HepG2 (cell line): Measurements from ENCODE around the gene GAREM1. TPM values are rescaled to one million over a fixed set of nuclear protein-coding genes. Genes with fewer than 3 reads are reported as not detected.

Source experiments
- ATAC-seq: fragments of 200-7000 bp; cut with Tn5 transposase; 3 replicates; pipeline ENCODE4 v1.9.1; 2020; ENCODE audit warnings: mild to moderate bottlenecking, moderate library complexity
- BruUV-seq: library from RNA; stranded (reverse); fragments of 400-500 nt; replicated peaks from 2 replicates; lab custom pipeline; 2021; lab: Mats Ljungman, UMichigan
- CTCF ChIA-PET: fragments of 300-600 bp; formaldehyde crosslinking; extraction: SDS; loops from one replicate; lab custom pipeline; 2021; ENCODE audit warnings: low total read pairs, inconsistent platforms, low intra/inter-chr PET ratio; lab: Yijun Ruan, JAX
- POLR2A ChIA-PET: fragments of 350-600 bp; sonication (Branson Sonifier 250); formaldehyde crosslinking; loops from one replicate; lab custom pipeline; 2020; ENCODE audit warnings: antibody characterized with exemption, inconsistent platforms; lab: Yijun Ruan, JAX
- DNase-seq: peaks from one replicate; pipeline ENCODE4 v3.0.0-alpha.2; 2015; ENCODE audit warnings: low spot score
- FAIRE-seq: peaks from 3 replicates; lab custom pipeline; 2011; peaks lifted over from hg19 to GRCh38; lab: Jason Lieb, UNC
- H2AFZ ChIP-seq: one replicate; pipeline ENCODE4 v1.6.1; 2011; ENCODE audit warnings: low read length, inconsistent platforms
- H3K27ac ChIP-seq: fragments of 300-600 bp; 3 replicates; pipeline ENCODE4 v1.8.0; 2011; ENCODE audit warnings: mixed run types, mild to moderate bottlenecking, mixed read lengths, low read length, inconsistent platforms; ENCODE audit not compliant: insufficient read depth; ENCODE audit errors: extremely low read length
- H3K27me3 ChIP-seq, 2 experiments: fragments of 200-600 bp in 1 of 2; 2 replicates in 1 of 2; 3 replicates in 1 of 2; pipeline versions ENCODE4 v1.6.0 to v1.8.0; 2011; ENCODE audit warnings: low read length in 2 of 2, mild to moderate bottlenecking in 2 of 2, moderate library complexity in 2 of 2, inconsistent platforms in 1 of 2; ENCODE audit not compliant: insufficient read depth in 2 of 2, control insufficient read depth in 1 of 2
- H3K36me3 ChIP-seq, 2 experiments: fragments of 200-600 bp in 1 of 2; replicated peaks in 1 of 2; 2 replicates in 1 of 2; 3 replicates in 1 of 2; pipeline versions ENCODE4 v1.5.1 to v1.8.0; 2011; ENCODE audit warnings: low read length in 2 of 2, inconsistent platforms in 1 of 2; ENCODE audit not compliant: insufficient read depth in 2 of 2, control insufficient read depth in 1 of 2
- H3K4me1 ChIP-seq: 2 replicates; pipeline ENCODE4 v1.5.1; 2012; ENCODE audit warnings: low read length, inconsistent platforms; ENCODE audit not compliant: insufficient read depth
- H3K4me2 ChIP-seq: 2 replicates; pipeline ENCODE4 v1.6.0; 2011; ENCODE audit warnings: low read depth, low read length, inconsistent platforms
- H3K4me3 ChIP-seq, 3 experiments: fragments of 200-600 bp in 1 of 3; sonication (generic), shearing (Covaris generic) in 1 of 3; replicated peaks in 1 of 3; 2 replicates each; pipeline ENCODE4 v1.5.1; 2011 to 2016; ENCODE audit warnings: low read length in 3 of 3, inconsistent platforms in 2 of 3, low read depth in 2 of 3, mild to moderate bottlenecking in 2 of 3, control low read depth in 1 of 3, mixed read lengths in 1 of 3; ENCODE audit not compliant: insufficient read depth in 1 of 3
- H3K79me2 ChIP-seq: one replicate; pipeline ENCODE4 v1.6.1; 2011; ENCODE audit warnings: low read length, inconsistent platforms; ENCODE audit not compliant: insufficient read depth
- H3K9ac ChIP-seq: 2 replicates; pipeline ENCODE4 v1.6.0; 2011; ENCODE audit warnings: mild to moderate bottlenecking, low read depth, low read length, inconsistent platforms; ENCODE audit not compliant: insufficient read depth
- H3K9me3 ChIP-seq: 2 replicates; pipeline ENCODE4 v1.5.1; 2012; ENCODE audit warnings: mild to moderate bottlenecking, low read length
- H4K20me1 ChIP-seq: 2 replicates; pipeline ENCODE4 v1.6.0; 2011; ENCODE audit warnings: inconsistent platforms, mild to moderate bottlenecking, low read length, moderate library complexity; ENCODE audit not compliant: insufficient read depth
- ARHGAP35 ChIP-seq: sonication (generic); formaldehyde crosslinking; IDR thresholded peaks from 2 replicates; pipeline ENCODE4 v1.9.0; 2022; ENCODE audit warnings: mild to moderate bottlenecking, inconsistent platforms, moderate library complexity, missing genetic modification reagents, borderline replicate concordance
- ATF7-NPFF ChIP-seq: sonication (generic); formaldehyde crosslinking; IDR thresholded peaks from 2 replicates; pipeline ENCODE4 v1.8.1; 2023; ENCODE audit warnings: mild to moderate bottlenecking, low read depth, missing genetic modification reagents, moderate library complexity
- BRCA1 ChIP-seq: sonication (generic); formaldehyde crosslinking; IDR thresholded peaks from 2 replicates; pipeline ENCODE4 v1.4.0; 2020; ENCODE audit warnings: missing genetic modification reagents
- DPF2 ChIP-seq: sonication (generic); formaldehyde crosslinking; IDR thresholded peaks from 2 replicates; pipeline ENCODE4 v1.4.0; 2020; ENCODE audit warnings: mild to moderate bottlenecking, low read depth, missing genetic modification reagents, borderline replicate concordance
- HMG20A ChIP-seq: IDR thresholded peaks from 2 replicates; pipeline ENCODE4 v1.6.1; 2016; ENCODE audit warnings: borderline replicate concordance
- HNF4G ChIP-seq, 2 experiments: sonication (generic) in 1 of 2; formaldehyde crosslinking in 1 of 2; IDR thresholded peaks; 2 replicates each; pipeline versions ENCODE4 v1.4.0 to v1.6.1; 2011 to 2020; ENCODE audit warnings: borderline replicate concordance in 2 of 2, low read depth in 2 of 2, mild to moderate bottlenecking in 2 of 2, low read length in 1 of 2, missing genetic modification reagents in 1 of 2, moderate library complexity in 1 of 2
- HNRNPLL ChIP-seq: fragments of 200-400 bp; formaldehyde crosslinking; IDR thresholded peaks from 2 replicates; pipeline ENCODE4 v1.6.1; 2017; ENCODE audit warnings: mild to moderate bottlenecking, low read depth, low read length; ENCODE audit not compliant: poor library complexity, severe bottlenecking
- MED1 ChIP-seq: sonication (generic); formaldehyde crosslinking; IDR thresholded peaks from 2 replicates; pipeline ENCODE4 v1.4.0; 2020; ENCODE audit warnings: missing genetic modification reagents
- NR0B2 ChIP-seq: sonication (generic); formaldehyde crosslinking; IDR thresholded peaks from 2 replicates; pipeline ENCODE4 v1.4.0; 2020; ENCODE audit warnings: mild to moderate bottlenecking, missing genetic modification reagents
- RARA ChIP-seq: IDR thresholded peaks from 2 replicates; pipeline ENCODE4 v1.6.1; 2016; ENCODE audit warnings: missing genetic modification reagents, missing compliant biosample characterization
- SAFB2 ChIP-seq: sonication (generic); formaldehyde crosslinking; IDR thresholded peaks from 2 replicates; pipeline ENCODE4 v1.5.1; 2020; ENCODE audit warnings: missing genetic modification reagents, low read depth, mild to moderate bottlenecking, borderline replicate concordance
- TMF1 ChIP-seq: sonication (generic); formaldehyde crosslinking; IDR thresholded peaks from 2 replicates; pipeline ENCODE4 v1.8.1; 2022; ENCODE audit warnings: low read depth, missing genetic modification reagents
- U2AF2 ChIP-seq: fragments of 200-400 bp; formaldehyde crosslinking; IDR thresholded peaks from 2 replicates; pipeline ENCODE4 v1.6.1; 2017; ENCODE audit warnings: low read depth, mild to moderate bottlenecking, low read length
- ZBTB7A ChIP-seq: sonication (generic); formaldehyde crosslinking; IDR thresholded peaks from 2 replicates; pipeline ENCODE4 v1.8.0; 2022; ENCODE audit warnings: mild to moderate bottlenecking, missing genetic modification reagents
- ZIK1 ChIP-seq: sonication (generic); formaldehyde crosslinking; IDR thresholded peaks from 2 replicates; pipeline ENCODE4 v1.5.0; 2020; ENCODE audit warnings: mild to moderate bottlenecking, low read depth, missing genetic modification reagents, borderline replicate concordance
- ZNF367 ChIP-seq: sonication (generic); formaldehyde crosslinking; IDR thresholded peaks from 2 replicates; pipeline ENCODE4 v1.4.0; 2020; ENCODE audit warnings: missing genetic modification reagents, borderline replicate concordance
- ZNF672 ChIP-seq: sonication (generic); formaldehyde crosslinking; IDR thresholded peaks from 2 replicates; pipeline ENCODE4 v1.8.1; 2022; ENCODE audit warnings: missing genetic modification reagents
- ZNF704 ChIP-seq: sonication (generic); formaldehyde crosslinking; IDR thresholded peaks from 2 replicates; pipeline ENCODE4 v1.8.1; 2023; ENCODE audit warnings: mild to moderate bottlenecking, inconsistent platforms, moderate library complexity, missing genetic modification reagents, borderline replicate concordance
- WGBS: methylation state at CpG from one replicate; pipeline ENCODE4 v1.1.6; 2017; ENCODE audit warnings: low lambda C conversion rate; 5-methylcytosine and 5-hydroxymethylcytosine counted together
- in situ Hi-C: cut with HindIII; loops from 2 replicates; pipeline ENCODE4 v1.10.0; 2017; ENCODE audit warnings: low pct_unique_long_range_greater_than_20kb; ENCODE audit not compliant: extremely low pct_ligation_motif_present
- intact Hi-C: fragments of 100-400 bp; cut with micrococcal nuclease; formaldehyde crosslinking; loops from one replicate; pipeline ENCODE4 v1.10.0; 2022; ENCODE audit not compliant: unreplicated experiment
- polyA plus RNA-seq, 8 experiments: library from polyadenylated mRNA; depleted of rRNA in 3 of 8; stranded (reverse) in 7 of 8; unstranded in 1 of 8; fragments of >200 nt; fragmentation: Illumina TruSeq in 4 of 8; extraction: Trizol in 4 of 8; gene quantifications; 2 replicates each; pipeline versions ENCODE4 v1.2.1 to v1.2.3, GENCODE V29; 2011 to 2016; ENCODE audit warnings: low read depth in 4 of 8, missing spikeins in 1 of 8, mixed read lengths in 1 of 8; ENCODE audit not compliant: insufficient read depth in 1 of 8
- total RNA-seq, 5 experiments: library from RNA; depleted of rRNA; stranded (reverse); fragments of >200 nt; fragmentation: Illumina TruSeq; extraction: Trizol; gene quantifications; 2 replicates each; pipeline ENCODE4 v1.2.3, GENCODE V29; 2016; ENCODE audit warnings: low read depth in 1 of 5

The GAREM1 gene
- total and polyA plus RNA-seq, 2 of the 13 experiments (the other 11 are each of a cell fraction or from before 2014, with no cell fraction given), result 2.5 to 2.9 TPM

GRCh38 chr18:32393407-32393806, 77.3 kb downstream of the GAREM1 start:
- H3K27me3 ChIP-seq, result no peaks in the 10 kb centered on the region
- no peaks in the 10 kb centered on the region for H4K20me1 ChIP-seq
- no peak overlapping the region for H3K4me3 ChIP-seq
- ChIA-PET CTCF (no interaction called here), POLR2A (no interaction called here)
- H3K79me2 ChIP-seq, result no peaks in the 10 kb centered on the region
- WGBS, result 94% methylated on average over 3 of the region's 3 CpGs
- DNase-seq, result no peak
- H3K9me3 ChIP-seq, result no peaks in the 10 kb centered on the region
- FAIRE-seq, result no peak
- no peaks in the 10 kb centered on the region for H3K36me3 ChIP-seq
- BruUV-seq, result no TSS peak
- intact Hi-C loops, result no loop called here
- H3K4me2 ChIP-seq, result no peak overlapping the region
- H3K9ac ChIP-seq, result no peak overlapping the region
- in situ Hi-C loops, result no loop called here
- H3K4me1 ChIP-seq, result no peaks in the 10 kb centered on the region
- no peak for TF ChIP-seq HNF4G (IDR thresholded peaks at IDR 0.05; ENCODE audit: borderline replicate concordance, low read depth, low read length)
- TF ChIP-seq HNF4G (CRISPR knock-in tag; IDR thresholded peaks at IDR 0.05; ENCODE audit: borderline replicate concordance, low read depth), result no peak
- TF ChIP-seq ZNF704 (CRISPR knock-in tag), result no peak
- TF ChIP-seq SAFB2 (CRISPR knock-in tag), result no peak
- TF ChIP-seq MED1 (CRISPR knock-in tag), result no peak
- no peak for TF ChIP-seq DPF2
- no peak for TF ChIP-seq HNRNPLL
- TF ChIP-seq BRCA1 (CRISPR knock-in tag), result no peak
- TF ChIP-seq HMG20A (CRISPR knock-in tag), result no peak
- TF ChIP-seq NR0B2 (CRISPR knock-in tag), result no peak
- no peak for TF ChIP-seq U2AF2
- no peak for TF ChIP-seq RARA (CRISPR knock-in tag)
- no peak for TF ChIP-seq ZIK1 (CRISPR knock-in tag)
- no peak for TF ChIP-seq TMF1
- TF ChIP-seq ARHGAP35 (CRISPR knock-in tag), result no peak
- no peak for TF ChIP-seq ZBTB7A (CRISPR knock-in tag)
- no peak for TF ChIP-seq ZNF367 (CRISPR knock-in tag)
- TF ChIP-seq ZNF672 (CRISPR knock-in tag), result no peak
- no peak for TF ChIP-seq ATF7-NPFF (CRISPR knock-in tag)
- ATAC-seq, result no peak
- no peak overlapping the region for H3K27ac ChIP-seq
- H2AFZ ChIP-seq, result no peak overlapping the region
